Measurements from ENCODE around the gene SLC22A7. TPM values are rescaled to one million over a fixed set of nuclear protein-coding genes. Genes with fewer than 3 reads are reported as not detected.

The SLC22A7 gene
- polyA plus RNA-seq, 1 experiment: not detected

- H3K4me3 ChIP-seq (ENCODE audit: low read depth, low read length): no peak overlapping the region
- ChIA-PET POLR2A (no interaction called here), CTCF (interaction anchor here (0.6 to 2.2 kb wide), 5 partner anchors 16 to 193 kb away, joined by 3 to 7 read pairs (median 4); partner anchors contain the start of gene SLC22A7)
- H3K27me3 ChIP-seq (ENCODE audit: control insufficient read depth, insufficient read depth, low read length): peaks cover 4% of the 10 kb centered on the region; the same call in 1 of the 2 replicates
- no peak for DNase-seq (ENCODE audit: low read depth)
- no peaks in the 10 kb centered on the region for H3K36me3 ChIP-seq (ENCODE audit: control insufficient read depth, insufficient read depth, low read length)
- no peak for TF ChIP-seq CTCF (IDR thresholded peaks at IDR 0.05; ENCODE audit: insufficient read depth, low read depth, low read length)
Measured at GRCh38 chr6:43313813-43314212, 15.8 kb downstream of the SLC22A7 start.

- ChIA-PET POLR2A (no interaction called here), CTCF (interaction anchor here (0.6 to 1.7 kb wide), 2 partner anchors 10 to 18 kb away, joined by 3 to 7 read pairs; partner anchors contain the start of gene CRIP3)
- no peak for TF ChIP-seq CTCF (IDR thresholded peaks at IDR 0.05; ENCODE audit: insufficient read depth, low read depth, low read length)
- no peaks in the 10 kb centered on the region for H3K36me3 ChIP-seq (ENCODE audit: control insufficient read depth, insufficient read depth, low read length)
- DNase-seq (ENCODE audit: low read depth): no peak
- H3K27me3 ChIP-seq (ENCODE audit: control insufficient read depth, insufficient read depth, low read length): no peaks in the 10 kb centered on the region; the same call in 1 of the 2 replicates
- no peak overlapping the region for H3K4me3 ChIP-seq (ENCODE audit: low read depth, low read length)
Measured at GRCh38 chr6:43318011-43318410, 20.0 kb downstream of the SLC22A7 start.

GRCh38 chr6:43325876-43326275, 27.8 kb downstream of the SLC22A7 start:
- H3K27me3 ChIP-seq (ENCODE audit: control insufficient read depth, insufficient read depth, low read length): no peaks in the 10 kb centered on the region; the same call in 1 of the 2 replicates
- no peak for DNase-seq (ENCODE audit: low read depth)
- H3K4me3 ChIP-seq (ENCODE audit: low read depth, low read length): no peak overlapping the region
- CTCF ChIA-PET: interaction anchor here (0.6 to 1.5 kb wide), 2 partner anchors 9 to 280 kb away, joined by 3 to 7 read pairs; no protein-coding TSS in a partner anchor
- H3K36me3 ChIP-seq (ENCODE audit: control insufficient read depth, insufficient read depth, low read length): no peaks in the 10 kb centered on the region
- POLR2A ChIA-PET: no interaction called here
- no peak for TF ChIP-seq CTCF (IDR thresholded peaks at IDR 0.05; ENCODE audit: insufficient read depth, low read depth, low read length)

GRCh38 chr6:43328528-43328927, 30.5 kb downstream of the SLC22A7 start:
- POLR2A ChIA-PET: no interaction called here
- H3K36me3 ChIP-seq (ENCODE audit: control insufficient read depth, insufficient read depth, low read length): no peaks in the 10 kb centered on the region
- H3K4me3 ChIP-seq (ENCODE audit: low read depth, low read length): no peak overlapping the region
- TF ChIP-seq CTCF (IDR thresholded peaks at IDR 0.05; ENCODE audit: insufficient read depth, low read depth, low read length): no peak
- H3K27me3 ChIP-seq (ENCODE audit: control insufficient read depth, insufficient read depth, low read length): no peaks in the 10 kb centered on the region; the same call in 1 of the 2 replicates
- CTCF ChIA-PET: interaction anchor here (0.6 to 1.2 kb wide), 3 partner anchors 8 to 68 kb away, joined by 3 to 4 read pairs (median 3); no protein-coding TSS in a partner anchor
- no peak for DNase-seq (ENCODE audit: low read depth)

GRCh38 chr6:43331470-43331869, 33.4 kb downstream of the SLC22A7 start:
- DNase-seq (ENCODE audit: low read depth): no peak
- CTCF ChIA-PET: interaction anchor here (1.2 kb wide), 1 partner anchor 11 kb away, joined by 3 read pairs; no protein-coding TSS in a partner anchor
- Histone ChIP-seq H3K4me3 (ENCODE audit: low read depth, low read length) (no peak overlapping the region), H3K27me3 (ENCODE audit: control insufficient read depth, insufficient read depth, low read length) (no peaks in the 10 kb centered on the region), H3K36me3 (ENCODE audit: control insufficient read depth, insufficient read depth, low read length) (peaks cover 1% of the 10 kb centered on the region; the same call in 1 of the 2 replicates)
- TF ChIP-seq CTCF (IDR thresholded peaks at IDR 0.05; ENCODE audit: insufficient read depth, low read depth, low read length): no peak
- POLR2A ChIA-PET: no interaction called here

Measured in BJ (cell line).